ENCODE measurements around the gene CBX4. TPM values are rescaled to one million over a fixed set of nuclear protein-coding genes. Genes with fewer than 3 reads are reported as not detected.

Gene CBX4
- total RNA-seq, 6 experiments from 2014 or later, result 8.9 to 21.9 (median 15.1) TPM

- peaks cover 0 to 30% (median 7%) of the 10 kb centered on the region in 4 donors for H3K4me1 ChIP-seq
- H3K9me3 ChIP-seq, result no peaks in the 10 kb centered on the region
- H3K27ac ChIP-seq, result no peak overlapping the region
- no peaks in the 10 kb centered on the region for H3K36me3 ChIP-seq
- ATAC-seq, result no peak
- TF ChIP-seq POLR2A (IDR thresholded peaks at IDR 0.05) (no peak), CTCF (IDR thresholded peaks at IDR 0.05) (no peak)
- H3K4me3 ChIP-seq, result no peak overlapping the region
- intact Hi-C loops (cut with DNase I), result no loop called here
- no peak for DNase-seq
- 4% methylated on average over 9 of the region's 89 CpGs for WGBS (ENCODE audit: insufficient coverage, low coverage, low lambda C conversion rate, missing lambda C conversion rate)
- H3K27me3 ChIP-seq, result peaks cover 22 to 52% of the 10 kb centered on the region in 2 donors
These were observed 25.7 kb downstream of the CBX4 start for GRCh38 chr17:79813297-79814126.

DNA sequence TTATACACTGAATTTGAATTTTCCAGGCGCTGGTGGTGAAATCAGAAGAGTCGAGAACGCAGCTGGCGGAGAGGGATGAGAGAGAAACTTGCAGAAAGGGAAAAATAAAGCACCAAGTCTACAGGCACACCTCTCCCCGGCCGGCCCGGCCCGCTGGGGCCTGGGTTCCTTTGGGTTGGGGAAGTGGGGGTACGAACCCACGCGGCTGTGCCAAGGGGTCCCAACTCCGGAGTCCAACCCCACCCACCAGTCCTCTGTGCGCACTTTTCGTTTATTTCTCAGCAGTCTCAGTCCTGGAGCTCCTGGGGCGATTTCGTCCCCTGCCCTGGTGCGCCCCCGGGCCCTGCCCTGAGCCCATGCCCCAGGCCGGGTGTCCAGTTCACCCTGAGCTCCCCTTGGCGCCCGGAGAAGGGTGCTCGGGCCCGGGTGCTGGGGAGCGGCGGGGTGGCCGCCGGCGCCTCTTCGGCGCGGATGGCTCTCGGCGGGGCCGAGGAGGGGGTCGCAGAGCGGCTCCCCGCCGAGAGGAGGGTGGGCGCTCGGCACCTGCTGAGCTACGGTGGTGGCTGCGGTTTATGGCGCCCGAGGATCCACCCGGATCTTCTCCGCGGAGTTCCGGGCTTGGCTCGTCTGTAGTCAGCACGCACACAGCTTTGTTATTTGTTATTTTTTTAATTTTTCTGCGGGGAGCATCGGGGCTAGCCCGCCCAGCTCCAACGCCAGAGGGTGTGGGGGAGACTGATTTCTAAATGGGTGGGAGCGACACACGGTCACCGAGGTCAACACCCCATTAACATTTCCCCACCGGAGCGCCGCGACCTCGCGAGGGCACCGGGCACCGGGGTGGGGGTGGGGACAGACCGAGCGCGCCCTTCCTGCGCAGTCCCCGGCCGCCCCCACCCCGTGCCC lies 26.6 kb downstream of the CBX4 start:
- H3K36me3 ChIP-seq, result no peaks in the 10 kb centered on the region
- 4% methylated on average over 14 of the region's 72 CpGs for WGBS (ENCODE audit: insufficient coverage, low coverage, low lambda C conversion rate, missing lambda C conversion rate)
- H3K9me3 ChIP-seq, result no peaks in the 10 kb centered on the region
- intact Hi-C loops (cut with DNase I), result no loop called here
- TF ChIP-seq POLR2A (IDR thresholded peaks at IDR 0.05), result no peak
- ATAC-seq, result no peak
- no peak for DNase-seq
- peaks cover 0 to 30% (median 7%) of the 10 kb centered on the region in 4 donors for H3K4me1 ChIP-seq
- H3K27ac ChIP-seq, result no peak overlapping the region
- H3K27me3 ChIP-seq, result peaks cover 22 to 61% of the 10 kb centered on the region in 2 donors
- no peak overlapping the region for H3K4me3 ChIP-seq

- Histone ChIP-seq H3K27ac (no peak overlapping the region), H3K27me3 (peaks cover 22 to 65% of the 10 kb centered on the region in 2 donors), H3K36me3 (no peaks in the 10 kb centered on the region), H3K9me3 (no peaks in the 10 kb centered on the region), H3K4me3 (no peak overlapping the region), H3K4me1 (peaks cover 0 to 30% (median 7%) of the 10 kb centered on the region in 4 donors)
- intact Hi-C loops (cut with DNase I), result no loop called here
- no peak for TF ChIP-seq CTCF (IDR thresholded peaks at IDR 0.05)
- ATAC-seq (no peak), DNase-seq (no peak)
- 2% methylated on average over 13 of the region's 20 CpGs for WGBS (ENCODE audit: insufficient coverage, low coverage, low lambda C conversion rate, missing lambda C conversion rate)
These were observed 27.3 kb downstream of the CBX4 start for GRCh38 chr17:79811868-79812352.

DNA sequence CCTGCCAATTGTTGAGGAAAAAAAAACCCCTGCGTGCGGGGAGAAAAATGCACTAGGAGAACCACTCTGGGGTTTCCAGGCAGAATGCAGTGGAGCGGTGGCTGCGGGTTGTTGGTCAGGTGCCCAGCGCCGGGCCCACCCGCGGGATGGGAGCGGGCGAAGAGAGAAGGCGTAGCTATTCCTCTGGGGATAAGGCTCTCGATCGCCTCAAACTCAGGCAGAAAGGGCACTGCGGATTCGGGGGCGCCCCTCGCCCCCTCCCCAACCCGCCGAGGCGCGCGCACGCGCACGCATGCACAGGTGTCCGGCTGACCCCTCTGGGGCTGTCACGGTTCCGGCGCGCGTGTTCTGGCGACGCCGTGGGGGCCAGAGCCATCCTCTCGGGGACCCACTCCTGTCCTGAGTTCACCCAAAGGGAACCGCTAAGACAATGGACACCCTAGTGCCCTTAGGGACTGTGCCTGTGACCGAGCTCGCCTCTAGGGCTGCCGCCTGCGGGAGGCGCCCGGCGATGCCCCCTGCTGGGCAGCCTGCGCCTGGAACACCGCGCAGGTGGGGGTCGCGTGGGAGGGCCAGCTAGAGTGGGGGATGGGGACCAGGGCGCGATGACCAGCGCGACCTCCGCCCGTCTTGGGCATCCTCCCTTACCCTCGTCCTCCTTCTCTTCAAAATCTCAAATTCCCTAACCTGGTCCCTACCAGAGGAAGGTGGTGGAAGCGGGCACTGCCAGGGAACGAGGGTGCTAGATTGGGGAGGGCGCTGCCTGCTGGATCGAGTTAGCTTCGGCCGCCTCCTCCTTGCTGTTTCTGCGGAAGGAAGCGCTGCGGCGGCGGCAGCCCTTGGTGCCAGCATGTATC lies 28.0 kb downstream of the CBX4 start:
- H3K9me3 ChIP-seq, result no peaks in the 10 kb centered on the region
- ATAC-seq (peak; percentile 35 to 56 (median 50)), DNase-seq (peak in 1 of 3 donors; percentile 40)
- intact Hi-C loops (cut with DNase I), result no loop called here
- H3K27ac ChIP-seq, result no peak overlapping the region
- H3K36me3 ChIP-seq, result no peaks in the 10 kb centered on the region
- TF ChIP-seq POLR2A (IDR thresholded peaks at IDR 0.05) (no peak), CTCF (IDR thresholded peaks at IDR 0.05) (peak; percentile 49 to 67 (median 58))
- H3K4me1 ChIP-seq, result peaks cover 0 to 30% (median 7%) of the 10 kb centered on the region in 4 donors
- no peak overlapping the region for H3K4me3 ChIP-seq
- 3% methylated on average over 10 of the region's 66 CpGs for WGBS (ENCODE audit: insufficient coverage, low coverage, low lambda C conversion rate, missing lambda C conversion rate)
- H3K27me3 ChIP-seq, result peaks cover 22 to 72% of the 10 kb centered on the region in 2 donors

Measured in right lobe of liver (tissue), 6 donors.